Fibroblast of lung (primary cell): ENCODE measurements around the gene ELMO1. TPM values are rescaled to one million over a fixed set of nuclear protein-coding genes. Genes with fewer than 3 reads are reported as not detected.

Experiments used
- DNase-seq, 2 donors: peaks; one replicate each; pipeline versions ENCODE4 v3.0.0 to v3.0.0-alpha.2; 2010; ENCODE audit warnings: low read depth in 2 of 2
- H2AFZ ChIP-seq: 2 replicates; pipeline ENCODE4 v1.5.1; 2012; ENCODE audit warnings: low read length, control low read depth, inconsistent platforms
- H3K27ac ChIP-seq: 2 replicates; pipeline ENCODE4 v1.5.1; 2011; ENCODE audit warnings: low read length, control low read depth; ENCODE audit not compliant: insufficient read depth
- H3K27me3 ChIP-seq: 2 replicates; pipeline ENCODE4 v1.5.1; 2011; ENCODE audit warnings: mild to moderate bottlenecking, low read length; ENCODE audit not compliant: control insufficient read depth, insufficient read depth
- H3K36me3 ChIP-seq: 2 replicates; pipeline ENCODE4 v1.5.1; 2011; ENCODE audit warnings: low read length; ENCODE audit not compliant: control insufficient read depth, insufficient read depth
- H3K4me1 ChIP-seq: 2 replicates; pipeline ENCODE4 v1.5.1; 2011; ENCODE audit warnings: low read length; ENCODE audit not compliant: control insufficient read depth, insufficient read depth; ENCODE audit errors: extremely low read depth
- H3K4me2 ChIP-seq: 2 replicates; pipeline ENCODE4 v1.5.1; 2011; ENCODE audit warnings: low read length, control low read depth; ENCODE audit not compliant: insufficient read depth; ENCODE audit errors: extremely low read depth
- H3K4me3 ChIP-seq, 4 experiments: fragments of 200-600 bp in 1 of 4; sonication (generic) in 1 of 4; replicated peaks in 1 of 4; 2 replicates each; pipeline ENCODE4 v1.5.1; 2011 to 2016; ENCODE audit warnings: low read length in 4 of 4, low read depth in 3 of 4, mild to moderate bottlenecking in 3 of 4, control low read depth in 2 of 4, inconsistent platforms in 1 of 4, mixed read lengths in 1 of 4; ENCODE audit not compliant: insufficient read depth in 1 of 4; ENCODE audit errors: control extremely low read depth in 1 of 4
- H3K79me2 ChIP-seq: 2 replicates; pipeline ENCODE4 v1.5.1; 2012; ENCODE audit warnings: mild to moderate bottlenecking, low read length, inconsistent platforms; ENCODE audit not compliant: control insufficient read depth, insufficient read depth
- H3K9ac ChIP-seq: 2 replicates; pipeline ENCODE4 v1.5.1; 2011; ENCODE audit warnings: mild to moderate bottlenecking, low read length, control low read depth; ENCODE audit not compliant: insufficient read depth
- H3K9me3 ChIP-seq: 2 replicates; pipeline ENCODE4 v1.5.1; 2012; ENCODE audit warnings: low read depth, low read length; ENCODE audit not compliant: control insufficient read depth, insufficient read depth
- H4K20me1 ChIP-seq: 2 replicates; pipeline ENCODE4 v1.5.1; 2011; ENCODE audit warnings: low read length; ENCODE audit not compliant: control insufficient read depth, insufficient read depth; ENCODE audit errors: extremely low read depth
- CTCF ChIP-seq, 2 donors: IDR thresholded peaks in 1 of 2; conservative IDR thresholded peaks in 1 of 2; 1 replicate in 1 of 2; 2 replicates in 1 of 2; pipeline ENCODE4 v1.5.1; 2011 to 2012; ENCODE audit warnings: low read length in 2 of 2, control low read depth in 1 of 2, inconsistent platforms in 1 of 2, low read depth in 1 of 2, mild to moderate bottlenecking in 1 of 2
- EZH2 ChIP-seq: IDR thresholded peaks from 2 replicates; pipeline ENCODE4 v1.5.1; 2012; ENCODE audit warnings: low read length, control low read depth, mild to moderate bottlenecking; ENCODE audit errors: missing control alignments
- polyA plus RNA-seq, 2 donors: library from polyadenylated mRNA; depleted of rRNA in 1 of 2; stranded (reverse) in 1 of 2; unstranded in 1 of 2; fragments of >200 nt; gene quantifications; 2 replicates each; pipeline ENCODE4 v1.2.1, GENCODE V29; 2011 to 2012; ENCODE audit warnings: missing spikeins in 1 of 2
- total RNA-seq: library from RNA; depleted of rRNA; stranded (reverse); fragments of >200 nt; gene quantifications from 2 replicates; pipeline ENCODE4 v1.2.1, GENCODE V29; 2014

Gene ELMO1
- total and polyA plus RNA-seq, 2 donors (not counting 1 experiment from before 2014, with no cell fraction given), result 0.50 TPM; not detected in 1

- no peak overlapping the region for H2AFZ ChIP-seq
- no peak overlapping the region for H3K27ac ChIP-seq
- no peak overlapping the region for H3K4me2 ChIP-seq
- H3K4me1 ChIP-seq, result no peaks in the 10 kb centered on the region
- H3K9ac ChIP-seq, result no peak overlapping the region
- DNase-seq, result no peak
- no peaks in the 10 kb centered on the region for H3K9me3 ChIP-seq
- H4K20me1 ChIP-seq, result no peaks in the 10 kb centered on the region
- H3K27me3 ChIP-seq, result no peaks in the 10 kb centered on the region
- TF ChIP-seq CTCF (conservative IDR thresholded peaks at IDR 0.05 in 1 of 2, IDR thresholded peaks at IDR 0.05 in 1 of 2; ENCODE audit: low read depth in 1 of 2, low read length in 2 of 2) (no peak), EZH2 (no peak)
- no peaks in the 10 kb centered on the region for H3K36me3 ChIP-seq
- no peaks in the 10 kb centered on the region for H3K79me2 ChIP-seq
- no peak overlapping the region for H3K4me3 ChIP-seq
These were observed 503.8 kb downstream of the ELMO1 start for GRCh38 chr7:36944838-36945237.

GRCh38 chr7:36943591-36944435 is 504.9 kb downstream of the ELMO1 start:
- no peaks in the 10 kb centered on the region for H3K4me1 ChIP-seq
- no peaks in the 10 kb centered on the region for H3K36me3 ChIP-seq
- no peaks in the 10 kb centered on the region for H4K20me1 ChIP-seq
- H3K4me3 ChIP-seq, result no peak overlapping the region
- H3K79me2 ChIP-seq, result no peaks in the 10 kb centered on the region
- no peaks in the 10 kb centered on the region for H3K27me3 ChIP-seq
- TF ChIP-seq EZH2, result no peak
- no peak overlapping the region for H3K9ac ChIP-seq
- H3K9me3 ChIP-seq, result no peaks in the 10 kb centered on the region
- H3K4me2 ChIP-seq, result no peak overlapping the region
- peak in 1 of 2 donors; percentile 8 for DNase-seq
- no peak overlapping the region for H3K27ac ChIP-seq
- H2AFZ ChIP-seq, result no peak overlapping the region

GRCh38 chr7:36942955-36943354 is 505.7 kb downstream of the ELMO1 start:
- no peak overlapping the region for H3K27ac ChIP-seq
- no peak overlapping the region for H3K9ac ChIP-seq
- H3K4me1 ChIP-seq, result no peaks in the 10 kb centered on the region
- no peaks in the 10 kb centered on the region for H3K9me3 ChIP-seq
- no peak for TF ChIP-seq EZH2
- no peak overlapping the region for H3K4me2 ChIP-seq
- H4K20me1 ChIP-seq, result no peaks in the 10 kb centered on the region
- no peak for DNase-seq
- no peaks in the 10 kb centered on the region for H3K79me2 ChIP-seq
- no peak overlapping the region for H2AFZ ChIP-seq
- H3K4me3 ChIP-seq, result no peak overlapping the region
- no peaks in the 10 kb centered on the region for H3K27me3 ChIP-seq
- no peaks in the 10 kb centered on the region for H3K36me3 ChIP-seq

- H3K9me3 ChIP-seq, result no peaks in the 10 kb centered on the region
- no peaks in the 10 kb centered on the region for H3K79me2 ChIP-seq
- DNase-seq, result no peak
- H3K4me2 ChIP-seq, result no peak overlapping the region
- no peaks in the 10 kb centered on the region for H3K4me1 ChIP-seq
- H2AFZ ChIP-seq, result no peak overlapping the region
- TF ChIP-seq EZH2 (no peak), CTCF (conservative IDR thresholded peaks at IDR 0.05 in 1 of 2, IDR thresholded peaks at IDR 0.05 in 1 of 2; ENCODE audit: low read depth in 1 of 2, low read length in 2 of 2) (no peak)
- H3K4me3 ChIP-seq, result no peak overlapping the region
- no peaks in the 10 kb centered on the region for H4K20me1 ChIP-seq
- H3K27ac ChIP-seq, result no peak overlapping the region
- no peak overlapping the region for H3K9ac ChIP-seq
- H3K36me3 ChIP-seq, result no peaks in the 10 kb centered on the region
- H3K27me3 ChIP-seq, result no peaks in the 10 kb centered on the region
These were observed 506.1 kb downstream of the ELMO1 start for GRCh38 chr7:36942541-36942940.
